Thyroid gland (tissue), 4 donors: ENCODE results near the gene CREBL2.

Source experiments
- POLR2A ChIP-seq, 2 donors: fragments of 450-650 bp; IDR thresholded peaks; one replicate each; pipeline ENCODE4 v1.6.1; 2017; ENCODE audit warnings: antibody characterized with exemption in 2 of 2, mild to moderate bottlenecking in 2 of 2, moderate library complexity in 1 of 2
- TF ChIP-seq, protein P1 (sequence below), 6 experiments: fragments of 200-600 bp in 3 of 6; fragments of 450-650 bp in 3 of 6; sonication (generic) in 3 of 6; IDR thresholded peaks; one replicate each; pipeline ENCODE4 v1.5.1; 2016 to 2019; ENCODE audit warnings: antibody characterized with exemption in 6 of 6, mild to moderate bottlenecking in 2 of 6, inconsistent platforms in 1 of 6, moderate library complexity in 1 of 6

DNA sequence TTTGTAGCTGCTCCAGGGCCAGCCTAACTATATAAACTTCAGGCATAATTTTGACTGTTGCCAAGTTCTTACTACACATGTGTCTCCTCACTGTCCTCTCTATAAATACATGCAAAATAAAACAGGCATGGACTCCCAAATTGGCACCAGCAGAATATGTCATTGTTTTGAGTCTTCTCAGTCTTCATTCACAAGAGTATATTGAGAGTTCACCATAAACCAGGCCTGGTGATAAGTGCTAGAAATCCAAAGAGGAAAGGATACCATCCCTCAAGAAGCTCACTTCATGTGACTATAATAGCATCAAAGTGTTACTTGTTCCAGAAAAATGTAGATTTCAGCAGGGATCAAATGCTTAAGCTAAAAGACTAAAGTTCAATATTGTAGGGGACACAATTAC, 70.6 kb downstream of the CREBL2 start:
- TF ChIP-seq, protein P1, sequence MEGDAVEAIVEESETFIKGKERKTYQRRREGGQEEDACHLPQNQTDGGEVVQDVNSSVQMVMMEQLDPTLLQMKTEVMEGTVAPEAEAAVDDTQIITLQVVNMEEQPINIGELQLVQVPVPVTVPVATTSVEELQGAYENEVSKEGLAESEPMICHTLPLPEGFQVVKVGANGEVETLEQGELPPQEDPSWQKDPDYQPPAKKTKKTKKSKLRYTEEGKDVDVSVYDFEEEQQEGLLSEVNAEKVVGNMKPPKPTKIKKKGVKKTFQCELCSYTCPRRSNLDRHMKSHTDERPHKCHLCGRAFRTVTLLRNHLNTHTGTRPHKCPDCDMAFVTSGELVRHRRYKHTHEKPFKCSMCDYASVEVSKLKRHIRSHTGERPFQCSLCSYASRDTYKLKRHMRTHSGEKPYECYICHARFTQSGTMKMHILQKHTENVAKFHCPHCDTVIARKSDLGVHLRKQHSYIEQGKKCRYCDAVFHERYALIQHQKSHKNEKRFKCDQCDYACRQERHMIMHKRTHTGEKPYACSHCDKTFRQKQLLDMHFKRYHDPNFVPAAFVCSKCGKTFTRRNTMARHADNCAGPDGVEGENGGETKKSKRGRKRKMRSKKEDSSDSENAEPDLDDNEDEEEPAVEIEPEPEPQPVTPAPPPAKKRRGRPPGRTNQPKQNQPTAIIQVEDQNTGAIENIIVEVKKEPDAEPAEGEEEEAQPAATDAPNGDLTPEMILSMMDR (IDR thresholded peaks at IDR 0.05): no peak
- no peak for TF ChIP-seq POLR2A (IDR thresholded peaks at IDR 0.05)
